Caki2 (cell line): Measurements from ENCODE around the gene HMX3. TPM values are rescaled to one million over a fixed set of nuclear protein-coding genes. Genes with fewer than 3 reads are reported as not detected.

Experiments
- total RNA-seq: library from RNA; depleted of rRNA; stranded (reverse); fragments of >200 nt; shearing (Covaris generic); gene quantifications from 2 replicates; pipeline ENCODE4 v1.2.3, GENCODE V29; 2014; ENCODE audit warnings: low replicate concordance; rRNA removed

Gene HMX3
- total RNA-seq, 1 experiment from 2014 or later = not detected

Other genes with a start within 250 kb of the HMX3 start
- gene FAM24A, start 225.4 kb upstream of the HMX3 start, total RNA-seq = not detected in 2 replicates
- 1.3 and 2.4 TPM in 2 replicates for gene C10orf88, start 181.7 kb upstream of the HMX3 start, total RNA-seq
- gene PSTK, start 155.6 kb upstream of the HMX3 start, total RNA-seq = 3.4 and 3.9 TPM in 2 replicates
- gene IKZF5, start 127.2 kb upstream of the HMX3 start, total RNA-seq = 0.57 and 3.8 TPM in 2 replicates
- 4.3 and 4.7 TPM in 2 replicates for gene ACADSB, start 127.0 kb upstream of the HMX3 start, total RNA-seq
- not detected in 2 replicates for gene HMX2, start 12.2 kb downstream of the HMX3 start, total RNA-seq
- 117 and 181 TPM in 2 replicates for gene BUB3, start 18.4 kb downstream of the HMX3 start, total RNA-seq